H4 (cell line): ENCODE results near the gene FBXO34. TPM values are rescaled to one million over a fixed set of nuclear protein-coding genes. Genes with fewer than 3 reads are reported as not detected.

Experiments used
- DNase-seq: peaks from one replicate; pipeline ENCODE4 v3.0.0-alpha.2; 2015; ENCODE audit warnings: low spot score
- total RNA-seq: library from RNA; depleted of rRNA; stranded (reverse); fragments of >200 nt; shearing (Covaris generic); gene quantifications from 2 replicates; pipeline ENCODE4 v1.2.3, GENCODE V29; 2014; rRNA removed

The FBXO34 gene
- total RNA-seq, 1 experiment from 2014 or later, result 17.3 TPM

DNA sequence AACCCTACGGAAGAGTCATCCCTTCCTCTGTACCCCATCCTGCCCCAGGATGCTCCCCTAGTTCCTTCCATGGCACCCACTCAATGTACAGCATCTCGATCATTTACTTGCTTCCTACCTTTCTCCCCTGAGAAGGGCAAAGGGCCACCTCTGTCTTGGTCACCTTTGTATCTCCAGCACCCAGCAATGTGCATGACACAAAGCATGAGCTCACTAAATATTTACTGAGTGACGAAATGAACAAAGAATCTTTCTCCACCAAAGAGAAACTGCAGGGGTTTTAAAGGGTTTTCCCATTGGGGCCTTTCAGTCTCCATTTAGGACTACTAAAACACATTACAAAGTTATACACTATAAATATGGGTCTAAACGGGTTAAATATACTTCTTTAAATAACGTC lies 109.8 kb downstream of the FBXO34 start:
- DNase-seq, result no peak

DNA sequence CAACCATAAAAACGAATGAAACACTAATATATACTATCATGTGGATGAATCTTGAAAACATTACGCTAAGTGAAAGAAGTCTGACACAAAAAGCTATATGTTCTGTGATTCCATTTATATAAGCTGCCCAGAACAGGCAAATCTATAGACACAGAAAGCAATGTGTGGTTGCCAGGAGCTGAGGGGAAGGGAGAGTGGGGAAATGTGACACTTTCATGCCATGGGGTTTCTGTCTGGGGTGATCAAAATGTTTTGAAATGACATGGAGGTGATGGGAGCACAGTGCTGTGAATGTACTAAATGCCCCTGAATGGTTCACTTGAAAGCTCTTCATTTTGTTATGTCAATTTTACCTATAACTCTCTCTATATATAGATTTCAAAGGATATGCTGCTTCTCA lies 110.3 kb downstream of the FBXO34 start:
- DNase-seq, result no peak

GRCh38 chr14:55382483-55382882 lies 111.3 kb downstream of the FBXO34 start:
- peak; percentile 19 for DNase-seq

DNA sequence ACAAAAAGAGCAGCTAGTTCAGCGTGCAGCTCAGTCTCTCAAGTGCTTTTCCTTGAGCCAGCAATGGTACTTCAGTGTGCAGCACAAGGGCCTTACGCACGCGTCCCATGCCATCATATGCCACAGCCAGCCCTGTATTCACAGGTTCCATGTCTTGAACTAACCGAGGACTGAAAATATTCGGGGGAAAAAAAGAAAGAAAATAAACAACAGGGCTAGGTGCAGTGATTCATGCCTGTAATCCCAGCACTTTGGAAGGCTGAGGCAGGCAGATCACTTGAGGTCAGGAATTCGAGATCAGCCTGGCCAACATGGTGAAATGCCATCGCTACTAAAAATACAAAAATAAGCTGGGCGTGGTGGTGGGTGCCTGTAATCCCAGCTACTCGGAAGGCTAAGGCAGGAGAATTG lies 111.8 kb downstream of the FBXO34 start:
- DNase-seq, result peak; percentile 86

- no peak for DNase-seq
Measured at GRCh38 chr14:55383541-55384140, 112.4 kb downstream of the FBXO34 start.

DNA sequence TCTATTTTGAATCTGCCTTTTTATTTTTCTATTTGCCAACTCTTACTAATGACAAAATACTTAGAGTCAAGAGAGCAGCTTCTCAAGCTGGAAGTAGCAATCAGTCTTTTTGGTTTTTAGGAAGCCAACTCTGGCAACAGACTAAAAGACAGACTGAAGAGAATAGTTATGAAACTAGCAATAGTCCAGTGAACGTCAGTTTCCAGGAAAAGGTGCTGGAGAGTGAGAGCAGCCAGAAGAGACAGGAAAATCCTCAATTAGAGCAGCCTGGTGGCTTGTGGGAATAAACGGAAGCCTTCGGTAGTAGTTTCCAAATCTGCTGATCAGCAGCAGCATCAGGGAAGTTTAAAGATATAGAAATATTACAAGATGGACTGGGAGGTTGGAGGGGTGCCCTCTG lies 113.3 kb downstream of the FBXO34 start:
- DNase-seq, result no peak

- no peak for DNase-seq
Measured at GRCh38 chr14:55386037-55386808, 115.0 kb downstream of the FBXO34 start.

DNA sequence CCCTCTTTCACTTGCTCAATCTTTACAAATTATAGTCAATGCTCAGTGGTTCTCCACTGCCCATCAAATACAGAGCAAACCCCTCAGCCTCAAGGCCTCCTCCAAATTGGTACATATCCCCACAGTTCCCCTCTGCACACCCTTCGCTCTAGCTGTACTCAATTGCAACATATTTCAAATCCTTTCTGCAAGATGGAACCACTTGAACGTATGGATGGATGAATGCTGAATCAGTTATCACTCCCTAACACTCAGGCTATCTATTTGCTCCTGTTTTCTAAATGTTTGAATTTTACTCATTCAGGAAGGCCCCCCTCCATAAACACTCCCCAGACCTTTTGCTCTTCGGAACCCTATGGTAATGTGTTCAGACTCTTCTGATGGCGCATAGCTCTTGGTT lies 115.9 kb downstream of the FBXO34 start:
- no peak for DNase-seq

- no peak for DNase-seq
Measured at GRCh38 chr14:55388160-55388559, 116.9 kb downstream of the FBXO34 start.

- DNase-seq, result peak; percentile 76
Measured at GRCh38 chr14:55389330-55389729, 118.1 kb downstream of the FBXO34 start.

DNA sequence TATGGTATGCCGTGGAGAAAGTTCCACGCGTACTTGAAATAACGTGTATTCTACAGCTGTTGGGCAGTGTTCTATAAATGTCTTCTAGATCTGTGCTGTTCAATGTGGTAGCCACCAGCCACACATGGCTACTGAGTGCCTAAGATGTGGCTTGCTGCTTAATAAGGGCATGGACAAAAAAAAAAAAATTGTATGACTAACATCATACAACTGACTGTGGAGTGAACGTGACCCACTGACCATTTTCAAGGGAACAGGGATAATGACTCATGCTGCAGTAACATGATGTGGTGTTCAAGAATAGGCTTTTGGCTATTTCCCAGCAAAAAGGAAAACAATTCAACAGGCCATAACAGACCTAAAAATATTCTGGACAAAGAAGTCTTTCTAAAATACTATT lies 127.5 kb downstream of the FBXO34 start:
- DNase-seq, result peak; percentile 91

- no peak for DNase-seq
Measured at GRCh38 chr14:55399183-55399582, 128.0 kb downstream of the FBXO34 start.

- no peak for DNase-seq
Measured at GRCh38 chr14:55399852-55400251, 128.6 kb downstream of the FBXO34 start.

GRCh38 chr14:55401751-55402150 lies 130.5 kb downstream of the FBXO34 start:
- no peak for DNase-seq

Other genes with a start within 250 kb of the FBXO34 start
- 18.6 and 19.5 TPM in 2 replicates for gene WDHD1, start 244.3 kb upstream of the FBXO34 start, total RNA-seq
- 9.3 and 11.6 TPM in 2 replicates for gene SOCS4, start 244.2 kb upstream of the FBXO34 start, total RNA-seq
- gene MAPK1IP1L, start 219.8 kb upstream of the FBXO34 start, total RNA-seq, result 81.3 and 137 TPM in 2 replicates
- gene LGALS3, start 142.2 kb upstream of the FBXO34 start, total RNA-seq, result 77.5 and 79.4 TPM in 2 replicates
- 60.1 and 74.7 TPM in 2 replicates for gene DLGAP5, start 79.8 kb upstream of the FBXO34 start, total RNA-seq
- gene ATG14, start 140.4 kb downstream of the FBXO34 start, total RNA-seq, result 5.7 and 6.4 TPM in 2 replicates
- not detected in 2 replicates for gene TBPL2, start 169.2 kb downstream of the FBXO34 start, total RNA-seq